ENCODE data around the gene PER2.
A peak's percentile ranks its signal among the peaks of the same experiment; 100 is the strongest.

PER2 gene

DNA sequence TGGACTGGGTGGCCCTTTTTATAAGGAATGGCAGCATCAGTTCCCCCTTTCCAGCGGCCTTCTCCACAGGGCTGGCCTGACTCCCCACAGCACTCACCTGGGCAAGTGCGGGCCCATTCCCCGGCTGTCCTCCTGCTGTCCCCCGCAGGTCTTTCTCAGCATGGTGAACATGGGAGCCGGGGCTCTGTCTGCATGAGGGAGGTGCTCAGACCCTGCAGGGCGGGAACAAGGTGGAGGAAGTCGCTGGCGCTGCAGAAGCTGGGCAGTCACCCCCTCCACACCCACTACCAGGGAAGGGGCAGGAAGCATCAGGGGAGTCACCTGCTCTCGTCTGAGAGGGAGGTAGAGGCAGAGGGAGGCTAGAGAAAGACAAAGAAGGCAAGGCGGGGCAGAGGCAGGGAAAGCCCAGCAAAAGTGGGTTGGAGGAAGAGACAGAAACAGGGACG, 60.8 kb downstream of the PER2 start:
- DNase-seq (ENCODE audit: low read depth): no peak

DNA sequence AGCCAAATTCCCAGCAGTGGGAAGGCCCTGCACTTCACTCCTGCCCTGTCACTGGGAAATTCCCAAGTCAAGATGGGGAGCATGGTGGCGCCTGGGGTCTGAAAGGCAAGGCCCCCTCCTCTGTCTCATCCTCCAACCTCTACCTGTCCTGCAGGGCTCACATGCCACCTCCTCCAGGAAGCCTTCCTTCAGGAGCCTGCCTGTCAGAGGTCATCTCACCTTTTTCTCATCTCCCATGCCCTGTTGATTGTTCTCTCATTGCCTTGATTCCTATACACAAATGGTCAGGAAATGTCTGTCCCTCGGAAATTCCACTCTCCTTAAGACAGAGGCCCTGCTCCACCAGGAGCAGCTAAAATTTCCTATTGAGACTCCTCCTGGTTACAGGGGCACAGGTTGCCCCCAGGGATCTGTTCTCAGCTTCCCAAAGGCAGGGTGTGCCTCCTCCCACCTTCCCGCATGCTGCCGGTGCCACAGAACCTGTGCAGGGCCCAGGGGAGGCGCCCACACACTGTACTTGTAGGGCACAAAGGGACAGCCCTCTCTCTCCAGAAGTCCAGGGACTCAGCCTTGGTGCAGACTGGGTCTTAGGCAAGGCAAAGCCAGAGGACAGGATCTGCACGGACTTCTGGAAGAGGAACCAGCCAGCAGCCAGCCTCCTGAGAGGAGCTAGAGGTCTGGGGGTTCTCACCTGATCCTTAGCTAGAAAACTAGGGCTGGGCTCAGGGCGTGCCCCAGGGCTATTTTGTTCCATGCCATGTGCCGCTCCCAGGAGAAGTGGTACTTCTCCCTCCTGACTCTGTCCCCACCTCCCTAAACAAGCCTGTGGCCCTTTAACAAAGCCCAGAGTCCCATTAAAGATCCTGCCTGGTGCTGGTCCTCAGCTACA, 61.5 kb downstream of the PER2 start:
- DNase-seq (ENCODE audit: low read depth): no peak

DNA sequence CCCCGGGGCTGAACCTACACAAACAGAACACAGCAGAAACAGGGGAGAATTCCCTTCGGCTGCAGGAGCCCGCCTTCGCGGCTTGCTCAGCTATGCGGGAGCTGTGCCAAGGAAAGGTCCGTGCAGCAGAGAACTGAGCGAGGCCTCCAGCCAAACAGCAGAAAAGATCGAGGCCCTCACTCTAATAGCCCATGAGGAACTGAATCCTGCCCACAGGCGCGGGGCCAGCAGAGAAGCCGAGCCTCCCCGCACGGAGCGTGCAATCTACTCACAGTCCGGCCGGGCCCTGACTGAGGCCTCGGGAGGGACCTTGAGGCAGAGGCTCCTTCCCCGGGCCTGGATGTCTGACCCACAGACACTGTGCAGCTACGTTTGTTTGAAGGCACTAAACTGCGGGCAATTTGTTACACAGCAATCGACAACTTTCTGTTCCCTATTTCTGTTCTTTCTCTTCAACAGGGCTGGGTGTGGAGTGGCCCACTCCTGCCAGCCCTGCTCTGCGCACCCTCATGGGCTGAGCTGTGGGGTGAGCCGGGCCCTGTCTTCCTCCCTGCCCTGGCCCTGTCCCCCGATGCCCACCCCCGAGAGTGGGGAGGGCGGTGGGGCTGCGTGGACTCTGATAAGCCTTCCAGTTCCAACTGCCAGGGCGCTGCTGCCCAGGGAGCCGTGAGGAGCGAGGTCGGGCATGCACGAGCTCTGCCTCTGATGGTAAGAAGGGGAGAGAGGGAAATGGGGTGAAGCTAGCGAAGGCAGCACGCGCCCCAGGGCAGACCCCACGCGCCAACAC, 62.3 kb downstream of the PER2 start:
- DNase-seq (ENCODE audit: low read depth): no peak

DNA sequence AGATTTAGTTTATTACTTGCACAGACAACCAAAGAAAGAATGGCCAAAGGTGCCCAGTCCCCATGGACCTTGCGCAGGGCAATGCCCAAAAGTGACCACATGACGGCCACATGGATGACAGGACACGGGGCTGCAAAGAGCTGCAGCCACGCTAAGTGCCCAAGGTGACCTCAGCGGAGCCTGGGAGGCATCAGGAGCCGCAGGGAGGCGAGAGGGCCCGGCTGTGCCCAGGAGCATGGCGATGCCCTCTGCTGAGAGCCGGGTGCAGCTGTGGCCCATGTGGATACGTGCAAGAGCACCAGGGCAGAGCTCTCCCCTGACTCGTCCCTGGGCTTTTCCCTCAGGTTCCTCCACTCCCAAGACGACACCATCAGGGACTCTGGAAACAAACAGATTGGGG, 63.3 kb downstream of the PER2 start:
- DNase-seq (ENCODE audit: low read depth): no peak

DNA sequence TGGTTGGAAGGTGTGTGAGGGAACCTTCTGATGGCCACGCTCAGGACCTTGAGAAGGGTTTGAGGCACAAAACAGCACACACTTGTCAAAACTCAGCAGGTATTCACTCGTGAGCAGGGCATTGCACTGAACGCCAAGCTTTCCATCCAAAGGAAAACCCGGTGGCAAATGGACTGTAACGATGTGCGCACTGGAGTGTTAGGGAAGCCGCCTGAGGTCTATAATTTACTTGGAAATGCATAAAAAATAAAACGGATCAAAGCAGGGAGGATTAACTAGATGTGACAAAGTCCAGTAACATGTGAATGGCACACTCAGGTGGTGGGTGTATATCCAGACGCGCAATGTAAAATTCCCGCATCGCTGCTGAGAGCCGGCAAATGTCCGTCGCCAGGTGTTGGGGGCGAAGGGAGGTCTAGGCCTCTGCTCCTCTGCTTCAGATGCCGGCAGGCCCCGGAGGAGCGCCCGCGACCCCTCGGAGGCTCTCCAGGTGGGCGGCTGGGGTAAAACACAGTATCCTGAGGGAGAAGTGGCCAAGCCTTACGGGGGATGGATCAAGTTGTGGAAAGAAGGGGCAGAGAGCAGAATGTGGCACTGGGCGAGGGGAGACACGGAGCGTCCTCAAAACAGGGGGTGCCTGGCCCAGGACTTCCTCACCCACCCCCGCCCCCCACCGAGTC, 63.9 kb downstream of the PER2 start:
- DNase-seq (ENCODE audit: low read depth): no peak

DNA sequence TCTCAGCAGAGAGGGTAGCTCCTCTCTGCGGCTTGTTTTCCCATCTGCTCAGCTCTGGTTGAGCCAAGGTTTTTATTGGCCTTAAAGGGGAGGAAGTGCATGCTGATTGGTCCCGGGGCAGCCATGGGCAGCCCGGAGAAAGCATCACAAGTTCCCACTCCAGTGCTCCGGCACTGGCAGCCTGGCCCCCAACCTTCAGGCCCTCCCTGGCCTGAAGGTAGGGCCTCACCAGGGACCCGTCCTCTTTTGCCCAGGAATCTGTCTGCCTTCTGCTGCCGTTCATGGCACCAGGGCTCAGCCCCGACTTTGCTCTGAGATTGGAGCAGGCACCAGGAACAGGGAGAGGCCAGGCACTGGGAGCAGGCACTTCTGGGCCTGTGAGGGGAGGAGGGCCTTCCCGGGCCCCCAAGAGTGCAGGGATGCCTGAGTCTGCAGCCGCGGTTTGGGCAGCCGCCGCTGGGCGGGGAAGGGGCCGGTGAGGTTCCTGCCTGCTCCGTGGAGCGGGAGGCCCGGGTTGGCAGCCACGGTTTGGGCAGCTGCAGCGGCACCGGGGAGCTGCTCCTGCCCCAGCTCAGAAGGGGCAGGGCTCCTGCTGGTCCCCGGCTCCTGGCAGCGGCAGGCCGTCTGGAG, 67.4 kb downstream of the PER2 start:
- no peak for DNase-seq (ENCODE audit: low read depth)

DNA sequence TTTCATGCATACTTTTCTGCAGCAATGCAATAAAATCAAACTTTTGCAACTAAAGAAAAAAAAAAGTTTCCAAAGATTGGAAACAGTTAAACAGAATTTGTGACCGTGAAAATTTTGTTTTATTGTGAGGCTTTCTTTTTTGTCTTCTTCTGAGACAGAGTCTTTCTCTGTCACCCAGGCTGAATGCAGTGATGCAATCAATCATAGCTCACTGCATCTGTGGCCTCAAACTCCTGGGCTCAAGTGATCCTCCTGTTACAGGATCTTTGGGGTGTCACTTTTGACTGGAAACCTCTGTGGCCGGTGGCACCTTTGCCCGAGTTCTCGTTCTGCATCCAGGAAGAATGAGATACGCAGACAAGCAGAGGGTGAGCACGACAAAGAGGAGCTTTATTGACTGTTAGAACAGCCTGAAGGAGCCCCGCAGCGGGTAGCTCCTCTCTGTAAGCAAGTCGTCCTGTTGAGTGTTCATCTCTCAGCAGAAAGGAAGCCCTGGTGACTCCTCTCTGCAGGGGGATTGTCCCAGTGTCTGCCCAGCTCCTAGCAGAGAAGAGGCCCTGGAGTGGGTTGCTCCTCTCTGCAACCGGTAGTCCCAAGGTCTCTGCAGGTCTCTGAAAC, 68.0 kb downstream of the PER2 start:
- no peak for DNase-seq (ENCODE audit: low read depth)

DNA sequence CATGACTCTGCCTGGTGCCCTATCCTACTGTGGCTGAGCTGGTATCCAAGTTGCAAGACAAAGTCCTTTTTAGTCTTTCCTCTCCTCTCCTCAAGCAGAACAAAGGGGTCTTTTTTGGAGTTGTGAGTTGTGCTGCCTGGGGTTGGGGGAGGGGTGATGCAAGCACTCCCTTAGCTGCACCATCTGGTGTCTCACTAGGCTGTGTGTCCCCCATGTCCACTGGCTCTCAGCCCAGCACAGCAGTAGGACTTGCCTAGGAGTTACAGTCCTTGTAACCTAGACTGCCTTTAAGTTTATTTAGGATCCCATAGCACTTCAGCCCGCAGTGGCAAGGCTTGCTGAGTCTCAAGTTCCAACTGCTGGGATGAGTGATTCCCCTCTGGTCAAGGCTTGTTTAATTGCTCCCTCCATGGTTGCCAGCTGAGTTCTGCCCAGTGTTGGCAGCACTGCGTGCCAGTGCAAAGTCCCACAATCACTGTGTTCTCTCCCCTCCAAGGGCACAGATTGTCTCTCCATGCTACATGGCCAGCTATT, 71.7 kb downstream of the PER2 start:
- no peak for DNase-seq (ENCODE audit: low read depth)

DNA sequence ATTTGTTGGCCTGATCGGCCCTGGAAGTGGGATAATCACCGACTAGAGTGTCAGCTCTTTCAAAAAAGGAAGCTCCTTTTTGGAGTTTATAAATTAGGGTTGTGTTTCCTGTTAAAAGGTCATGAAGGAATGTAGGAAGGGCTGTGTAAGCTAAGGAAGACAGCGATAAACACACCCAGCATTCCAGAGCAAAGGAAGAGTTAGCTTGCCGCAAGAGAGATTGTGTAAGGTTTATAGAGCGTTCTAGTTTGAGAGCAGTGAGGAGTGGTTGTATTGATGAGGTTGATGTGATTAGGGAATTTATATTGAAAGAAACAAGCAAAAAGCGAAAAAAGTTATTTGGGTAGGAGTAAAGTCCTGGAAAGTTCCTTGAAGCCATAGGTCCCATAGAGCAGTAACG, 81.4 kb downstream of the PER2 start:
- DNase-seq (ENCODE audit: low read depth): no peak

DNA sequence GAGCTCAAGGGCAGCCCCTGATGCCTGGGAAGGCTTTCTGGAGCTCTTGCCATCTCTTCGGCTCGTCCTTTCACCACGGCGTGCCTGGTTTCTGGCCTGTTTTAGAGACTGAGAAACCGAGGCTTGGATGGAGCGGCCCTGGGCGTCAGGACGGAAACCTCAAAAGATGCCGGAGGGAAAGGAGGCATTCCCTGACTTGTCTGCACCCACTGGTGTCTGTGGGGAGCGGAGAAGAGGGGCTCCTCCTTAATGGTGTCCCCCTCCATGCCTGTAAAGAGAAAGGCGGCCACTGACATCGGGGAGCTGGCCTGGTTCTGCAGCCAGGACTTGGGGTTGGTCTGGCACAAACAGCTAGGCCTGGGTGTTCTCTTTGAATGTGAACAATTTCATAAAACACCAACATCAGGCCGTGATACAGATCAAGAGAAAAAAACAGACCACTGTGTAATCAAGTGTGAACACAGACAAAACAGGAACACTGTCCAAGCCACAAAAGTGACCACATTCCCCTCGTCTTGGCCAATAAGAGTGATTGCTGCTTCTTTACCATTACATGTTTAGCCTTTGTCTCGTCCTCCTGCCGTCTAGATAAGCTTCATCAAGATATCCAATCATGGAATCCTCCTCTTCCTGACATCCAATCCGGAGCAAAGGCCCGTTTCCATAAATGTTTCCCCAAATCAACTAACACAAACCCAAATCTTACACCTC, 84.3 kb downstream of the PER2 start:
- no peak for DNase-seq (ENCODE audit: low read depth)

DNA sequence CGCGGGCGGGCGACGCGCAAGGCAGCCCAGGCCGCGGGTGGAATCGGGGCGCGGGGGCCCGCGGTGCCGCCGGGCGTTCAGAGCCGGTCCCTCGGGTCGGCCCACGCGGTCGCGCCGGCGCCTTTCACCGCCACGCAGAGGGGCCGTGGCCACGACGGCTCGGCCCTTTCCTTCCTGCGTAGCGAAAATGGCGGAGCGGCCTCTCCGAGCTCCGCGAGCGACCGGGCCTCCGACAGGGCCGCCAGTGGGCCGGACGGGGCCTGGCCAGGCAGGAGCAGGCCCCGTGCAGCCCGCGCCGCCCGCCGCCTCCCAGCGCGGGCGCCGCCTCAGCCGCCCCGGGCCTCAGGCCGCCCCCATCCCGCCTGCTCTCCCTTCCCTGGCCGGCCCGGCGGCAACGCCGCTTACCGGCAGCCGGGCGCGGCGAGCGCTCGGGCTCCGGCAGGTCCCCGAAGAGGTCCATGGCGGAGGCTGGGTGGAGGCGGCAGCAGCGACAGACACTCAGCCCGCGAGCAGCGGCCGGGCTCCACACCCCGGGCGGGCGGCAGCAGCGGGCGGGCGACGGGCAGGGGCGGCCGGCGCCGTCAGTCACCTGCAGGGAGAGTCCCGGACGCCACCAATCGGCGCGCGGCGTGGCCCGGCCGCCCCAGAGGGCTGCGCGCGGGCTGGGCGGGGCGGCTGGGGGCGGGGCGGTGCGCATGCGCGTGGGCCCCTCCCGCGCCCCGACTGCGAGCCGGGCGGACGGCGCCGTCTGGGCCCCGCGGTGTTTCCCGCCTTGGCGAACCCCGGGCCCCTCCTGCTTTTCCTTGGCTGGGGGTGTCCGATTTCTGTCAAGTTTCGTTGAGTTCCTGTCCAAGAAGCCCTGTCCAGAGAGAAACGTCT, 85.1 kb downstream of the PER2 start, which contains the start of gene ILKAP:
Gene ILKAP (minus strand): TSS at position 602 of the 879 bp plus-strand sequence. CDS start 142 bp downstream, at position 460.
- peak; percentile 88 for DNase-seq (ENCODE audit: low read depth)

DNA sequence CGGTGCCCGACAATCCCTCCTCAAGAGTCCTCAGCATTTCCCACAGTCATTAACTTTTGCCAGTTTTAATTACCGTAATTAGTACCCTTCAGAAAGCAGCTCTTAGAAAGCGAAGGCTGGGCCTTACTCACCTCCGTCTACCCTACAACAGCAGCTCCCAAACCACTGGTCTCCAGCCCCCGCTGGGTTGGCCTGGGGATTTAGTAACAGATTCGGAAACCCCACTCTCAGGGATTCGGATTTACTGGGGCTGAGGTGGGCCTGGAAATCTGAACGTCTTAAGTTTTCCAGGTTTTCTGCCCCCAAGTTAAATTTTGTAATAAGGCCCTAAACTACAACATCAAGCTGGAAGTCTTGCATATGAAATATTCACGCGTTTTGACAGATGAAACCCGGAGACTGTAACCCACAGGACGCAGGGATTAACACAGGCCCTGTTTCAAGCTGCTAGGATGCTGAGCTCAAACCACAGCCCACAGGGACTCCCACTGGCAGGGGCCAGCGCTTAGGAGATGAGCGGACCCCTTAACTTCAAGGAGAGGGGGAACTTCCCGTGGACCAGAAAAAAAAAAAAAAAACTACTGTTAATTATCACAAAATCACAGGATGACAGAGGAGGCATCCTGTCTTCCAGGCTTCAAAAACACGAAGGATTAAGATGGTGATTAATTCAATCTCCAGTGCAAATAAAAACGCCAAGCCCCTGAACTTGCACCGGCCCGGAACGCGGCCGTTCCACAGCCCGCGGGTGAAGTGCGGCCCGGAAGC, 85.9 kb downstream of the PER2 start:
- peak; percentile 7 for DNase-seq (ENCODE audit: low read depth)

Measured in activated T-cell treated with anti-CD3 and anti-CD28 coated beads for 1 hour (primary cell).